Motor neuron (in vitro differentiated cells): Measurements from ENCODE around the gene TBC1D23. TPM values are rescaled to one million over a fixed set of nuclear protein-coding genes. Genes with fewer than 3 reads are reported as not detected.
A peak's percentile ranks its signal among the peaks of the same experiment; 100 is the strongest.
"Not testable (repeated sequence)": the region's sequence is repeated elsewhere in the genome, so short reads cannot be mapped to it uniquely, and the experiment has no call there.

ENCODE experiments used
- ATAC-seq, 8 experiments: fragments of 200-7000 bp; cut with Tn5 transposase; replicated peaks in 6 of 8; 2 replicates each; pipeline ENCODE4 v1.8.0; 2021; ENCODE audit warnings: mild to moderate bottlenecking in 8 of 8, moderate library complexity in 8 of 8
- H3K27ac ChIP-seq, 2 donors: fragments of 250-450 bp; sonication (Bioruptor Pico); 2 replicates each; pipeline ENCODE4 v1.9.0; 2021; ENCODE audit warnings: antibody characterized with exemption in 2 of 2, mild to moderate bottlenecking in 2 of 2, moderate library complexity in 1 of 2
- H3K4me1 ChIP-seq, 2 donors: fragments of 250-450 bp; sonication (Bioruptor Pico); replicated peaks in 1 of 2; 2 replicates each; pipeline ENCODE4 v1.6.1; 2021; ENCODE audit warnings: antibody characterized with exemption in 2 of 2, mild to moderate bottlenecking in 2 of 2, moderate library complexity in 1 of 2
- H3K4me3 ChIP-seq, 5 donors: fragments of 250-450 bp; sonication (Bioruptor Pico); 2 replicates each; pipeline ENCODE4 v1.9.0; 2021; ENCODE audit warnings: antibody characterized with exemption in 5 of 5, mild to moderate bottlenecking in 5 of 5, moderate library complexity in 4 of 5
- WGBS, 10 experiments: fragments of 450-650 bp; shearing (Covaris generic); methylation state at CpG; one replicate each; pipeline ENCODE4 v1.0.0; 2022; 5-methylcytosine and 5-hydroxymethylcytosine counted together
- in situ Hi-C, 9 experiments: fragments of 400-800 bp; cut with MboI; loops; one replicate each; pipeline ENCODE4 v1.15.0; 2021; ENCODE audit warnings: low sequenced_read_pairs in 9 of 9, low pct_unique_long_range_greater_than_20kb in 2 of 9; ENCODE audit not compliant: unreplicated experiment in 9 of 9
- total RNA-seq, 8 experiments: library from RNA; unstranded; fragments of 300-600 nt; gene quantifications; 2 replicates each; pipeline versions ENCODE4 v1.2.3 to v1.2.4, GENCODE V29; 2022

TBC1D23 gene
- total RNA-seq, 8 experiments from 2014 or later, result 24.5 to 52.3 (median 40.4) TPM

GRCh38 chr3:100261485-100261903 lies 702 bp downstream of the TBC1D23 start:
- ATAC-seq, result no peak
- H3K4me3 ChIP-seq, result peak overlapping the region; percentile 82 to 97 (median 89)
- in situ Hi-C loops, result loop anchor here in 5 of 9 experiments (10.0 to 25.0 kb wide), 2 partner anchors 424 to 427 kb away; no protein-coding TSS in a partner anchor
- peak overlapping the region; percentile 93 to 98 for H3K27ac ChIP-seq
- WGBS, 10 experiments, result 0 to 42% (median 8%) methylated on average over 1 to 10 of the region's 11 CpGs; no CpG with 5 or more reads in 1 of the 10 experiments
- H3K4me1 ChIP-seq, result peaks cover 10 to 16% of the 10 kb centered on the region in 2 donors

DNA sequence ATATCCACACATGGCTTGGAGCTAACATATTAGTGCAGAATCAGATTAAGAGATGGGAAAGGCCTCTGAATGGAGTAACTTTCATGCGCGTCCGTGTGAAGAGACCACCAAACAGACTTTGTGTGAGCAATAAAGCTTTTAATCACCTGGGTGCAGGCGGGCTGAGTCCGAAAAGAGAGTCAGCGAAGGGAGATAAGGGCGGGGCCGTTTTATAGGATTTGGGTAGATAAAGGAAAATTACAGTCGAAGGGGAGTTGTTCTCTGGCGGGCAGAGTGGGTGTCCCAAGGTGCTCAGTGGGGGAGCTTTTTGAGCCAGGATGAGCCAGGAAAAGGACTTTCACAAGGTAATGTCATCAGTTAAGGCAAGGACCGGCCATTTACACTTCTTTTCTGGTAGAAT lies 2.1 kb downstream of the TBC1D23 start:
- Histone ChIP-seq H3K4me1 (peaks cover 10 to 16% of the 10 kb centered on the region in 2 donors), H3K4me3 (peak overlapping the region in 1 of 5 donors; percentile 97)
- WGBS, 10 experiments, result 56 to 100% (median 83%) methylated on average over 2 to 10 of the region's 11 CpGs; no CpG with 5 or more reads in 1 of the 10 experiments
- ATAC-seq, H3K27ac ChIP-seq: not testable (repeated sequence)
- in situ Hi-C loops, result loop anchor here in 5 of 9 experiments (10.0 to 25.0 kb wide), 2 partner anchors 426 to 428 kb away; no protein-coding TSS in a partner anchor

DNA sequence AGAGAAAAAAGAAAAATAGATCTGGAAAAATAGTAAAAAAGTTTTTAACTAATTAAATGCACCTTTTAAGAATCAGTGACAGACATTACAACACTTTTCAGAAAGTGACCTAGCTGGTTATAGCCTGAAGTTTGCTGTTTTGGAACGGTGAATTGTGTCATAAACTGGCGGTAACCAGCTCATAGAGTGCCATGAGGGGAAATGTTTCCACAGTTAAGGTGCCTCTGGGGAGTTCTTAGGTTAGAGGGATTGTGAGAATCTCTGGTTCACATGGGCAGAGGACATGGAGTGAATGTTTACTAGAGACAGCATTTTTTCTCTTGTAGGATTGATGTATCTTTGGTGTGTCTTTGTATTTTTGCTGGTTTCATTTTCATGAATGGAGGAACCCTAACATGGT lies 2.8 kb downstream of the TBC1D23 start:
- no peak overlapping the region for H3K27ac ChIP-seq
- WGBS, 10 experiments, result 13 to 94% (median 92%) methylated on average over 2 of the region's 2 CpGs; no CpG with 5 or more reads in 4 of the 10 experiments
- H3K4me1 ChIP-seq, result peaks cover 10 to 16% of the 10 kb centered on the region in 2 donors
- in situ Hi-C loops, result loop anchor here in 5 of 9 experiments (10.0 to 25.0 kb wide), 2 partner anchors 426 to 429 kb away; no protein-coding TSS in a partner anchor
- no peak for ATAC-seq
- peak overlapping the region in 1 of 5 donors; percentile 4 for H3K4me3 ChIP-seq

DNA sequence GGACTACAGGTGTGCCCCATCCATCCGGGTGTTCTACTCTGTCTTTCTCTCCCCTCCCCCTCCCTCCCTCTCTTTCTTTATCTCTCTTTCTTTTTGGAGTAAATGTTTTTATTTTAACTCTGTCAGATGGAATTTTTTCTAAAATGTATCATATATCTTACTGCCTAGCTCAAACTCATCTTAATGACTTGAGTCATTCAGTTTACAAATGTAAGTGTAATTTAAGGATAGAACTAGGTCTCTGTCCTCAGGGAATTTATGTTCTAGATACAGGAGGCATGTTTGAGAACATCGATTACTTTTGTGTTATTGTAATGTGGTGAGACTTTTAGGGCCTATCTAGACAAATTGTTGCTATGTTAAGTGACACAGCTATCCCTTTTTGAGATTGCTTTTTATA lies 3.5 kb downstream of the TBC1D23 start:
- no peak for ATAC-seq
- in situ Hi-C loops, result loop anchor here in 5 of 9 experiments (10.0 to 25.0 kb wide), 2 partner anchors 427 to 429 kb away; no protein-coding TSS in a partner anchor
- Histone ChIP-seq H3K4me3 (no peak overlapping the region), H3K27ac (no peak overlapping the region), H3K4me1 (peaks cover 10 to 16% of the 10 kb centered on the region in 2 donors)
- WGBS, 10 experiments, result 29 to 100% (median 60%) methylated on average over 1 to 2 of the region's 2 CpGs; no CpG with 5 or more reads in 2 of the 10 experiments

GRCh38 chr3:100265016-100265415 lies 4.2 kb downstream of the TBC1D23 start:
- no peak overlapping the region for H3K27ac ChIP-seq
- no peak overlapping the region for H3K4me3 ChIP-seq
- peaks cover 9 to 11% of the 10 kb centered on the region in 2 donors for H3K4me1 ChIP-seq
- WGBS, 10 experiments, result 9 to 100% (median 81%) methylated on average over 1 of the region's 1 CpG; no CpG with 5 or more reads in 4 of the 10 experiments
- ATAC-seq, result no peak
- in situ Hi-C loops, result loop anchor here in 5 of 9 experiments (10.0 to 25.0 kb wide), 2 partner anchors 428 to 430 kb away; no protein-coding TSS in a partner anchor

- H3K27ac ChIP-seq, result no peak overlapping the region
- in situ Hi-C loops, result loop anchor here in 5 of 9 experiments (10.0 to 25.0 kb wide), 2 partner anchors 429 to 432 kb away; no protein-coding TSS in a partner anchor
- ATAC-seq, result no peak
- H3K4me3 ChIP-seq, result no peak overlapping the region
- peaks cover 7 to 10% of the 10 kb centered on the region in 2 donors for H3K4me1 ChIP-seq
- 50 to 100% (median 88%) methylated on average over 1 of the region's 1 CpG; no CpG with 5 or more reads in 3 of the 10 experiments for WGBS, 10 experiments
Observed at GRCh38 chr3:100266531-100266930, 5.7 kb downstream of the TBC1D23 start.

GRCh38 chr3:100268156-100268555 lies 7.4 kb downstream of the TBC1D23 start:
- Histone ChIP-seq H3K4me3 (no peak overlapping the region), H3K4me1 (no peaks in the 10 kb centered on the region), H3K27ac (no peak overlapping the region)
- ATAC-seq, result no peak
- in situ Hi-C loops, result loop anchor here in 5 of 9 experiments (10.0 to 25.0 kb wide), 2 partner anchors 431 to 433 kb away; no protein-coding TSS in a partner anchor

GRCh38 chr3:100269001-100269400 lies 8.2 kb downstream of the TBC1D23 start:
- 0 to 86% (median 73%) methylated on average over 1 to 2 of the region's 2 CpGs; no CpG with 5 or more reads in 1 of the 10 experiments for WGBS, 10 experiments
- in situ Hi-C loops, result loop anchor here in 5 of 9 experiments (10.0 to 25.0 kb wide), 2 partner anchors 432 to 434 kb away; no protein-coding TSS in a partner anchor

GRCh38 chr3:100269410-100270214 lies 8.8 kb downstream of the TBC1D23 start:
- Histone ChIP-seq H3K4me1 (no peaks in the 10 kb centered on the region), H3K27ac (no peak overlapping the region), H3K4me3 (no peak overlapping the region)
- peak in 3 of 8 experiments; percentile 82 to 84 (median 84) for ATAC-seq
- whole genome bisulfite sequencing, 10 experiments, result 0 to 100% (median 17%) methylated on average over 1 to 2 of the region's 2 CpGs; no CpG with 5 or more reads in 3 of the 10 experiments
- in situ Hi-C loops, result loop anchor here in 5 of 9 experiments (10.0 to 25.0 kb wide), 2 partner anchors 432 to 435 kb away; no protein-coding TSS in a partner anchor

More at GRCh38 chr3:100269001-100269400, 8.2 kb downstream of the TBC1D23 start:
- Histone ChIP-seq H3K4me3 (no peak overlapping the region), H3K27ac (no peak overlapping the region), H3K4me1 (no peaks in the 10 kb centered on the region)
- ATAC-seq, result peak in 2 of 8 experiments; percentile 9 to 15

DNA sequence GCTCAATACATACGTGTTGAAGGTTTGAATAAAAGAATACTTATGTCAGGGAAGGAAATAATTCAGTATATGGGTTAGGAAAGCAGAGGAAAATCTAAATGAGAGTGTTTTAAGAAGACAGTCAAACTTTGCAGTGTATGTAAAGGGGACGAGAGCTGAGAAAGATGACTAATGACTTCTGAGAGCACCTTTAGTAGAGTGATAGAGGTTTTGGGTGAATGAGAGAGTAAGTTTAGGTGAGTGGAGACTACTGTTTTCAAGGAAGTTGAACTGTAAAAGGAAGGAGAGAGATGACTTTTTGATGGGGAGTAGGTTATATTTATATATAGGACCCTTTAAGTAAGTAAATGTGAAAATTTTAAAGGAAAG lies 9.4 kb downstream of the TBC1D23 start:
- no peak overlapping the region for H3K27ac ChIP-seq
- 8 to 100% (median 83%) methylated on average over 1 to 2 of the region's 2 CpGs for WGBS, 10 experiments
- no peak overlapping the region for H3K4me3 ChIP-seq
- in situ Hi-C loops, result loop anchor here in 4 of 9 experiments (25.0 kb wide), 1 partner anchor 433 kb away; no protein-coding TSS in a partner anchor
- no peak for ATAC-seq
- H3K4me1 ChIP-seq, result no peaks in the 10 kb centered on the region

DNA sequence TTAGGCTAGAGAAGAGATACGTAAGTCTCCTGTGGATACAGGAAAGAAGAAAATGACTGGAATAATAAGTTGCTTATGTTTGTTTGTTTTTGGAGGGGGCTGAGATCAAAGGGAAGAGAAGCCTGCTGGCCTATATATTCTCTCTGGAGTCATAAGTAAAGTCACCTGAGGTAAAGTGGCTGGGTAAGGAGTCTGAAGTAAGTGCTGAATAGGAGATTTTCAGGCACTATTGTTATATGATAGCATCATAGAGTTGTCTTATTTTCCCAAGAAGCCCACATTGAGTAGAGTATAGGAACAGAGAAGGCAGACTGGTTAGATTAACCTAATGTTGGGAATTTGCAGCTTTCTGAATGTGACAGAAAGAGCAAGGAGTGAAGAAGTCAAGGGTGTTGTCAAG lies 10.7 kb downstream of the TBC1D23 start:
- in situ Hi-C loops, result loop anchor here in 4 of 9 experiments (25.0 kb wide), 1 partner anchor 434 kb away; no protein-coding TSS in a partner anchor
- Histone ChIP-seq H3K4me3 (no peak overlapping the region), H3K27ac (no peak overlapping the region), H3K4me1 (no peaks in the 10 kb centered on the region)
- WGBS, 10 experiments, result 86 to 100% (median 100%) methylated on average over 1 of the region's 1 CpG; no CpG with 5 or more reads in 1 of the 10 experiments
- ATAC-seq, result no peak

- in situ Hi-C loops, result loop anchor here in 4 of 9 experiments (25.0 kb wide), 1 partner anchor 436 kb away; no protein-coding TSS in a partner anchor
- not testable (repeated sequence) for H3K4me3 ChIP-seq, H3K27ac ChIP-seq, H3K4me1 ChIP-seq, ATAC-seq
- WGBS, 10 experiments, result 62 to 100% (median 78%) methylated on average over 1 to 5 of the region's 13 CpGs; no CpG with 5 or more reads in 3 of the 10 experiments
Observed at GRCh38 chr3:100272797-100273611, 12.2 kb downstream of the TBC1D23 start.
